Esophagus muscularis mucosa (tissue), 4 donors: ENCODE data around the gene RSRP1.
"Not testable (repeated sequence)": the region's sequence is repeated elsewhere in the genome, so short reads cannot be mapped to it uniquely, and the experiment has no call there.

Experiments used
- EP300 ChIP-seq: sonication (generic); formaldehyde crosslinking; IDR thresholded peaks from one replicate; pipeline ENCODE4 v1.6.1; 2017; ENCODE audit warnings: antibody characterized with exemption
- POLR2A ChIP-seq: fragments of 450-650 bp; IDR thresholded peaks from one replicate; pipeline ENCODE4 v1.6.1; 2017; ENCODE audit warnings: antibody characterized with exemption, moderate library complexity, mild to moderate bottlenecking, low read depth
- POLR2AphosphoS5 ChIP-seq, 2 donors: sonication (generic); formaldehyde crosslinking; IDR thresholded peaks; one replicate each; pipeline ENCODE4 v1.6.1; 2017; ENCODE audit warnings: antibody characterized with exemption in 2 of 2
- TF ChIP-seq, protein P1 (sequence below), 3 experiments: fragments of 200-600 bp in 2 of 3; fragments of 450-650 bp in 1 of 3; sonication (generic) in 2 of 3; IDR thresholded peaks; one replicate each; pipeline ENCODE4 v1.5.1; 2017 to 2019; ENCODE audit warnings: antibody characterized with exemption in 3 of 3, mild to moderate bottlenecking in 2 of 3, moderate library complexity in 1 of 3

DNA sequence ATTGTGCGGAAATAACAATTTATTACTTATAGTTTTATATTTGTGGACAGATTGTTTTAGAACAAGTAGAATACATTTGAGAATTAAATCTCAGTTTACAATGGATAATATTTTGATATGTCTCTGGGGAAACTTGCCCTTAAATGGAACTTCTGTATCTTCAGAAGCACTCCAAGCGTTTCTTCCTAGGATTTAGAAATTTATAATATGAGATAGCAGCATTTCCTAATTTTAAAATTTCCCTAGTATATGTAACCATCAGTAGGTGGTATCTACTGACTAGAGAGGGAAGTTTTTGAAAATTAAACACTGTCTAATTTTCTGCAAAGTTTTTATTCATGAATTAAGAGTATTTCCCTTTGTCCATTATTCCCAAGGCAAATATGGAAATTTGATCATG is 46.2 kb upstream of the RSRP1 start:
- TF ChIP-seq, protein P1, sequence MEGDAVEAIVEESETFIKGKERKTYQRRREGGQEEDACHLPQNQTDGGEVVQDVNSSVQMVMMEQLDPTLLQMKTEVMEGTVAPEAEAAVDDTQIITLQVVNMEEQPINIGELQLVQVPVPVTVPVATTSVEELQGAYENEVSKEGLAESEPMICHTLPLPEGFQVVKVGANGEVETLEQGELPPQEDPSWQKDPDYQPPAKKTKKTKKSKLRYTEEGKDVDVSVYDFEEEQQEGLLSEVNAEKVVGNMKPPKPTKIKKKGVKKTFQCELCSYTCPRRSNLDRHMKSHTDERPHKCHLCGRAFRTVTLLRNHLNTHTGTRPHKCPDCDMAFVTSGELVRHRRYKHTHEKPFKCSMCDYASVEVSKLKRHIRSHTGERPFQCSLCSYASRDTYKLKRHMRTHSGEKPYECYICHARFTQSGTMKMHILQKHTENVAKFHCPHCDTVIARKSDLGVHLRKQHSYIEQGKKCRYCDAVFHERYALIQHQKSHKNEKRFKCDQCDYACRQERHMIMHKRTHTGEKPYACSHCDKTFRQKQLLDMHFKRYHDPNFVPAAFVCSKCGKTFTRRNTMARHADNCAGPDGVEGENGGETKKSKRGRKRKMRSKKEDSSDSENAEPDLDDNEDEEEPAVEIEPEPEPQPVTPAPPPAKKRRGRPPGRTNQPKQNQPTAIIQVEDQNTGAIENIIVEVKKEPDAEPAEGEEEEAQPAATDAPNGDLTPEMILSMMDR (IDR thresholded peaks at IDR 0.05), result not testable (repeated sequence)
- TF ChIP-seq POLR2AphosphoS5 (IDR thresholded peaks at IDR 0.05); POLR2A; EP300: not testable (repeated sequence)
